ENCODE measurements around the gene ABLIM2.

Gene ABLIM2

GRCh38 chr4:8136529-8136928 lies 22.1 kb downstream of the ABLIM2 start:
- no peak for TF ChIP-seq CTCF (IDR thresholded peaks at IDR 0.05; ENCODE audit: insufficient read depth, missing control alignments)
- no peak for DNase-seq (ENCODE audit: insufficient read length, low spot score)
- no peak for FAIRE-seq

GRCh38 chr4:8135666-8136065 lies 22.9 kb downstream of the ABLIM2 start:
- no peak for FAIRE-seq
- TF ChIP-seq CTCF (IDR thresholded peaks at IDR 0.05; ENCODE audit: insufficient read depth, missing control alignments): no peak
- no peak for DNase-seq (ENCODE audit: insufficient read length, low spot score)

GRCh38 chr4:8133897-8134563 lies 24.6 kb downstream of the ABLIM2 start:
- no peak for TF ChIP-seq CTCF (IDR thresholded peaks at IDR 0.05; ENCODE audit: insufficient read depth, missing control alignments)
- FAIRE-seq: no peak
- no peak for DNase-seq (ENCODE audit: insufficient read length, low spot score)

- DNase-seq (ENCODE audit: insufficient read length, low spot score) (no peak), FAIRE-seq (no peak)
- TF ChIP-seq CTCF (IDR thresholded peaks at IDR 0.05; ENCODE audit: insufficient read depth, missing control alignments): no peak
Measured at GRCh38 chr4:8132947-8133705, 25.5 kb downstream of the ABLIM2 start.

GRCh38 chr4:8132400-8132799 lies 26.2 kb downstream of the ABLIM2 start:
- TF ChIP-seq CTCF (IDR thresholded peaks at IDR 0.05; ENCODE audit: insufficient read depth, missing control alignments): no peak
- no peak for FAIRE-seq

GRCh38 chr4:8131826-8132225 lies 26.8 kb downstream of the ABLIM2 start:
- FAIRE-seq (no peak), DNase-seq (ENCODE audit: insufficient read length, low spot score) (no peak)
- no peak for TF ChIP-seq CTCF (IDR thresholded peaks at IDR 0.05; ENCODE audit: insufficient read depth, missing control alignments)

More at GRCh38 chr4:8132400-8132799, 26.2 kb downstream of the ABLIM2 start:
- DNase-seq (ENCODE audit: insufficient read length, low spot score): no peak

- DNase-seq (ENCODE audit: insufficient read length, low spot score): no peak
- FAIRE-seq: no peak
- TF ChIP-seq CTCF (IDR thresholded peaks at IDR 0.05; ENCODE audit: insufficient read depth, missing control alignments): no peak
Measured at GRCh38 chr4:8131210-8131609, 27.4 kb downstream of the ABLIM2 start.

All from D721Med (cell line).